ENCODE measurements around the gene SLAMF7.

DNA sequence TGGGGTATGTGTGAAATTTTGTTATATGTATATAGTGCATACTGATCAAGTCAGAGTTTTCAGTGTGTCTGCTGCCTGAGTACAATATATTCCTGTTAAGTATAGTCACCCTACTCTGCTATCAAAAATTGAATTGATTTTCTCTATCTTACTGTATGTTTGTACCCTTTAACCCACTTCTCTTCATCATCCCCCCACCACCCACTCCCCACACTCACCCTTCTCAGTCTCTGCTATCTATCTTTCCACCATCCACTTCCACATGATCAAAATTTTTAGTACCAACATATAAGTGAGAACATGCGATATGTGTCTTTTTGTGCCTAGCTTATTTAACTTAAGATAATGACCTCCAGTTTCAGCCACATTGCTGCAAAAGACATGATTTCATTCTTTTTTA lies 61.1 kb downstream of the SLAMF7 start:
- TF ChIP-seq, protein P1, sequence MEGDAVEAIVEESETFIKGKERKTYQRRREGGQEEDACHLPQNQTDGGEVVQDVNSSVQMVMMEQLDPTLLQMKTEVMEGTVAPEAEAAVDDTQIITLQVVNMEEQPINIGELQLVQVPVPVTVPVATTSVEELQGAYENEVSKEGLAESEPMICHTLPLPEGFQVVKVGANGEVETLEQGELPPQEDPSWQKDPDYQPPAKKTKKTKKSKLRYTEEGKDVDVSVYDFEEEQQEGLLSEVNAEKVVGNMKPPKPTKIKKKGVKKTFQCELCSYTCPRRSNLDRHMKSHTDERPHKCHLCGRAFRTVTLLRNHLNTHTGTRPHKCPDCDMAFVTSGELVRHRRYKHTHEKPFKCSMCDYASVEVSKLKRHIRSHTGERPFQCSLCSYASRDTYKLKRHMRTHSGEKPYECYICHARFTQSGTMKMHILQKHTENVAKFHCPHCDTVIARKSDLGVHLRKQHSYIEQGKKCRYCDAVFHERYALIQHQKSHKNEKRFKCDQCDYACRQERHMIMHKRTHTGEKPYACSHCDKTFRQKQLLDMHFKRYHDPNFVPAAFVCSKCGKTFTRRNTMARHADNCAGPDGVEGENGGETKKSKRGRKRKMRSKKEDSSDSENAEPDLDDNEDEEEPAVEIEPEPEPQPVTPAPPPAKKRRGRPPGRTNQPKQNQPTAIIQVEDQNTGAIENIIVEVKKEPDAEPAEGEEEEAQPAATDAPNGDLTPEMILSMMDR (conservative IDR thresholded peaks at IDR 0.05; ENCODE audit: low read depth in 2 of 2), result no peak
- TF ChIP-seq EZH2 (IDR thresholded peaks at IDR 0.05; ENCODE audit: low read depth, unreplicated experiment), result no peak
- TF ChIP-seq, protein P2, sequence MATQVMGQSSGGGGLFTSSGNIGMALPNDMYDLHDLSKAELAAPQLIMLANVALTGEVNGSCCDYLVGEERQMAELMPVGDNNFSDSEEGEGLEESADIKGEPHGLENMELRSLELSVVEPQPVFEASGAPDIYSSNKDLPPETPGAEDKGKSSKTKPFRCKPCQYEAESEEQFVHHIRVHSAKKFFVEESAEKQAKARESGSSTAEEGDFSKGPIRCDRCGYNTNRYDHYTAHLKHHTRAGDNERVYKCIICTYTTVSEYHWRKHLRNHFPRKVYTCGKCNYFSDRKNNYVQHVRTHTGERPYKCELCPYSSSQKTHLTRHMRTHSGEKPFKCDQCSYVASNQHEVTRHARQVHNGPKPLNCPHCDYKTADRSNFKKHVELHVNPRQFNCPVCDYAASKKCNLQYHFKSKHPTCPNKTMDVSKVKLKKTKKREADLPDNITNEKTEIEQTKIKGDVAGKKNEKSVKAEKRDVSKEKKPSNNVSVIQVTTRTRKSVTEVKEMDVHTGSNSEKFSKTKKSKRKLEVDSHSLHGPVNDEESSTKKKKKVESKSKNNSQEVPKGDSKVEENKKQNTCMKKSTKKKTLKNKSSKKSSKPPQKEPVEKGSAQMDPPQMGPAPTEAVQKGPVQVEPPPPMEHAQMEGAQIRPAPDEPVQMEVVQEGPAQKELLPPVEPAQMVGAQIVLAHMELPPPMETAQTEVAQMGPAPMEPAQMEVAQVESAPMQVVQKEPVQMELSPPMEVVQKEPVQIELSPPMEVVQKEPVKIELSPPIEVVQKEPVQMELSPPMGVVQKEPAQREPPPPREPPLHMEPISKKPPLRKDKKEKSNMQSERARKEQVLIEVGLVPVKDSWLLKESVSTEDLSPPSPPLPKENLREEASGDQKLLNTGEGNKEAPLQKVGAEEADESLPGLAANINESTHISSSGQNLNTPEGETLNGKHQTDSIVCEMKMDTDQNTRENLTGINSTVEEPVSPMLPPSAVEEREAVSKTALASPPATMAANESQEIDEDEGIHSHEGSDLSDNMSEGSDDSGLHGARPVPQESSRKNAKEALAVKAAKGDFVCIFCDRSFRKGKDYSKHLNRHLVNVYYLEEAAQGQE (IDR thresholded peaks at IDR 0.05; ENCODE audit: unreplicated experiment), result no peak
- TF ChIP-seq POLR2AphosphoS5 (IDR thresholded peaks at IDR 0.05; ENCODE audit: low read depth), result no peak
- no peak for TF ChIP-seq JUNB (IDR thresholded peaks at IDR 0.05; ENCODE audit: unreplicated experiment)
- TF ChIP-seq EZH2phosphoT487 (IDR thresholded peaks at IDR 0.05; ENCODE audit: unreplicated experiment), result no peak
- TF ChIP-seq, protein P3, sequence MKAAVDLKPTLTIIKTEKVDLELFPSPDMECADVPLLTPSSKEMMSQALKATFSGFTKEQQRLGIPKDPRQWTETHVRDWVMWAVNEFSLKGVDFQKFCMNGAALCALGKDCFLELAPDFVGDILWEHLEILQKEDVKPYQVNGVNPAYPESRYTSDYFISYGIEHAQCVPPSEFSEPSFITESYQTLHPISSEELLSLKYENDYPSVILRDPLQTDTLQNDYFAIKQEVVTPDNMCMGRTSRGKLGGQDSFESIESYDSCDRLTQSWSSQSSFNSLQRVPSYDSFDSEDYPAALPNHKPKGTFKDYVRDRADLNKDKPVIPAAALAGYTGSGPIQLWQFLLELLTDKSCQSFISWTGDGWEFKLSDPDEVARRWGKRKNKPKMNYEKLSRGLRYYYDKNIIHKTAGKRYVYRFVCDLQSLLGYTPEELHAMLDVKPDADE (IDR thresholded peaks at IDR 0.05), result no peak
